Measurements from ENCODE around the gene C1QTNF6. TPM values are rescaled to one million over a fixed set of nuclear protein-coding genes. Genes with fewer than 3 reads are reported as not detected.

Gene C1QTNF6
- total RNA-seq, 3 donors from 2014 or later = 8.9 to 22.5 (median 13.3) TPM

- H3K4me1 ChIP-seq (ENCODE audit: low read depth) = no peaks in the 10 kb centered on the region
- DNase-seq (peak in 1 of 3 donors; percentile 10), ATAC-seq (no peak)
- TF ChIP-seq CTCF (IDR thresholded peaks at IDR 0.05) = no peak
- no peaks in the 10 kb centered on the region for H3K36me3 ChIP-seq (ENCODE audit: low read depth)
- intact Hi-C loops (cut with DNase I, micrococcal nuclease) = no loop called here
- no peaks in the 10 kb centered on the region for H3K9me3 ChIP-seq
- H3K4me3 ChIP-seq = no peak overlapping the region
Measured at GRCh38 chr22:37213941-37214730, 26.1 kb upstream of the C1QTNF6 start.

- intact Hi-C loops (cut with DNase I, micrococcal nuclease) = no loop called here
- H3K4me3 ChIP-seq = no peak overlapping the region
- ATAC-seq (no peak), DNase-seq (no peak)
- H3K9me3 ChIP-seq = no peaks in the 10 kb centered on the region
- H3K36me3 ChIP-seq (ENCODE audit: low read depth) = no peaks in the 10 kb centered on the region
- TF ChIP-seq CTCF (IDR thresholded peaks at IDR 0.05) = no peak
- H3K4me1 ChIP-seq (ENCODE audit: low read depth) = no peaks in the 10 kb centered on the region
Measured at GRCh38 chr22:37213218-37213855, 25.3 kb upstream of the C1QTNF6 start.

- no peaks in the 10 kb centered on the region for H3K4me1 ChIP-seq (ENCODE audit: low read depth)
- DNase-seq (no peak), ATAC-seq (no peak)
- TF ChIP-seq CTCF (IDR thresholded peaks at IDR 0.05) = no peak
- H3K4me3 ChIP-seq = no peak within 1 kb of the TSS
- intact Hi-C loops (cut with DNase I, micrococcal nuclease) = no loop called here
- no peaks in the 10 kb centered on the region for H3K36me3 ChIP-seq (ENCODE audit: low read depth)
- no peaks in the 10 kb centered on the region for H3K9me3 ChIP-seq
Measured at GRCh38 chr22:37212174-37212906, 24.3 kb upstream of the C1QTNF6 start, which contains the start of gene SSTR3. TSS of gene SSTR3 (minus strand) at chr22:37212477. CDS start at chr22:37207803, 4,674 bp downstream.

GRCh38 chr22:37211866-37212173, 23.8 kb upstream of the C1QTNF6 start:
- no peak for DNase-seq
- Histone ChIP-seq H3K4me1 (ENCODE audit: low read depth) (no peaks in the 10 kb centered on the region), H3K4me3 (no peak overlapping the region), H3K9me3 (no peaks in the 10 kb centered on the region), H3K36me3 (ENCODE audit: low read depth) (no peaks in the 10 kb centered on the region)
- intact Hi-C loops (cut with DNase I, micrococcal nuclease) = no loop called here
- no peak for ATAC-seq
- no peak for TF ChIP-seq CTCF (IDR thresholded peaks at IDR 0.05)

- no peak for DNase-seq
Measured at GRCh38 chr22:37211075-37211865, 23.2 kb upstream of the C1QTNF6 start.

More at GRCh38 chr22:37211075-37211865, 23.2 kb upstream of the C1QTNF6 start:
- H3K36me3 ChIP-seq (ENCODE audit: low read depth) = no peaks in the 10 kb centered on the region
- no peak overlapping the region for H3K4me3 ChIP-seq
- no peak for ATAC-seq
- H3K4me1 ChIP-seq (ENCODE audit: low read depth) = no peaks in the 10 kb centered on the region
- TF ChIP-seq CTCF (IDR thresholded peaks at IDR 0.05) = no peak
- intact Hi-C loops (cut with DNase I, micrococcal nuclease) = no loop called here
- H3K9me3 ChIP-seq = no peaks in the 10 kb centered on the region

Data from mucosa of descending colon (tissue), 3 donors.